GM18868 (cell line): ENCODE data around the gene ABHD6.

Experiments
- ATAC-seq: cut with Tn5 transposase; IDR thresholded peaks from one replicate; pipeline ENCODE4 v1.9.1; 2021; ENCODE audit warnings: mild to moderate bottlenecking, moderate library complexity; ENCODE audit not compliant: unreplicated experiment

Gene ABHD6

GRCh38 chr3:58307639-58308215, 70.1 kb downstream of the ABHD6 start:
- no peak for ATAC-seq

DNA sequence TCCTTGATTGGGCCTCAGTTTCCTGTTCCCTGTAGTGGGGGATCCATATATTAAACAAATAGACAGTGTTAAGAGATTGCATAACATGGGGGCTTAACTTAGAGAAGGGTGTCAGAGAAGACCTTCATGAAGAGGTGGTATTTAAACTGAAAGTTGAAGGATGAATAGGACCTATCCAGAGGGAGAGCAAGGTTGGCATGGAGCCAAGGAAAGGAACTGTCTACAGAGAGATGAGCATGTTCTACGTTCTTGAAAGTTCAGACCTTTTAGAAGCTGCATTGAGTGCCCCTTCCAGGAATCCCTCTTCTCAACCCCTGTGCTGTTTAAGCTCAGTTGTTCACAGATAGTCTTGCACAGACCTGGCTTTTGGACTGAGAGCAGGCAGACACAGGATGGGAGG, 71.1 kb downstream of the ABHD6 start:
- ATAC-seq, result no peak

GRCh38 chr3:58317811-58318210, 80.2 kb downstream of the ABHD6 start:
- ATAC-seq, result no peak

GRCh38 chr3:58321791-58322190, 84.2 kb downstream of the ABHD6 start:
- no peak for ATAC-seq

GRCh38 chr3:58322793-58323192, 85.2 kb downstream of the ABHD6 start:
- ATAC-seq, result no peak

- no peak for ATAC-seq
Measured at GRCh38 chr3:58323529-58324390, 86.2 kb downstream of the ABHD6 start.

- no peak for ATAC-seq
Measured at GRCh38 chr3:58324391-58325390, 87.1 kb downstream of the ABHD6 start.

- ATAC-seq, result no peak
Measured at GRCh38 chr3:58325525-58325992, 88.0 kb downstream of the ABHD6 start.

DNA sequence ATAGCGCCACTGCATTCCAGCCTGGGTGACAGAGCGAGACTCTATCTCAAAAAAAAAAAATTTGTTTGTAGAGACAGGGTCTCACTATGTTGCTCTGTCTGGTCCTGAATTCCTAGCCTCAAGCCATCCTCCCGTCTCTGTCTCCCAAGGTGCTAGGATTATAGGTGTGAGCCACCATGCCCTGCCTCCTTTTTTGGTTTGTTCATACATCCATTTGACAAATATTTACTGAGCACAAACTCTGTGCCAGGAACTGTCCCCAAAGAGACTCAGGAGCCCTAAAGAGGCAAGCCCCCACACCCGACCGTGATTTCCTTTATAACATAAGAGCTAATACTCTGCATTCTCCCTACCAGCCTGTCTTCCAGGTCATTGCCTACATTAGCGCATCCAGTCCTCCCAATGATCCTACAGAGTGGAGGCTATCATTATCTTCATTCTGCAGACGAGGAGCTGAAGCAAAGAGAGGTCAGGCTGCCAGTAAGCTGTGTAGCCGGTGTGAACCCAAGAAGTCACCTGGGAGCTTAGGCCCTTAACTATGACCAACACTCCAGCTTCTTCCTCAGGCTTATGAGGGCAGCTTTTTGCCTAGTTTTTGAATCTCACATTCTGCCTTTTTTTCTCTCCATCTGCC, 88.8 kb downstream of the ABHD6 start:
- ATAC-seq, result no peak

- ATAC-seq, result no peak
Measured at GRCh38 chr3:58329150-58329921, 91.7 kb downstream of the ABHD6 start.

- no peak for ATAC-seq
Measured at GRCh38 chr3:58329922-58330413, 92.4 kb downstream of the ABHD6 start.

- ATAC-seq, result no peak
Measured at GRCh38 chr3:58331593-58332152, 94.1 kb downstream of the ABHD6 start.

DNA sequence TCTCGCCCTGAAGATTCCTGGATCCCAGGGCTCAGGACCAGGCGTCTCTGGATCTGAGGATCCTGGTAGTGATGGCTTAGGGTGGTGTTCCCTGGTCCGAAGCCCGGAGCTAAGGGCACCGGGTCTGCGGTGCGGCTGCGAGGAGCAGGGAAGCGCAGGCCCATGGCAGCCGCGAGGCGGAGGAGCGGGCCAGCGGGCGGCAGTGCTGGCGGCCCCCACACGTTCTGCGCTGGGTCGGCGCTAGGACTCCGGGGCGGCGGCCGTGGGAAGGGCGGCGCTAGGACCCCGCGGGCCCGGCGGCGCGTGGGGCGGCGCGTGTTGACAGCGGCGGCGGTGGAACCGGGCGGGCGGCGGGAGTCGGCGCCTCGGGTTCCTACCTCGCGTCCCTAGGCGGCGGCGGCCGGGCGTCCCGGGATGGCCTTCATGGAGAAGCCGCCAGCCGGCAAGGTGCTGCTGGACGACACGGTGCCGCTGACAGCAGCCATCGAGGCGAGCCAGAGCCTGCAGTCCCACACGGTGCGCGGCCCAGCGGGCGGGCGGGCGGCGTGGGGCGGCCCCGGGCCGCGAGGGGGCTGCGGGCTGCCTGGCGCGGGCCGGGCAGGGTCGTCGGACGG, 95.1 kb downstream of the ABHD6 start, which contains the start of gene PXK:
TSS of gene PXK (plus strand) at position 318 of the 614 bp plus-strand sequence. CDS start at position 415, 97 bp downstream.
- ATAC-seq, result peak; percentile 91

- ATAC-seq, result peak; percentile 39
Measured at GRCh38 chr3:58333206-58334012, 95.8 kb downstream of the ABHD6 start.

- ATAC-seq, result no peak
Measured at GRCh38 chr3:58334013-58334321, 96.4 kb downstream of the ABHD6 start.

GRCh38 chr3:58334506-58334884, 96.9 kb downstream of the ABHD6 start:
- no peak for ATAC-seq

GRCh38 chr3:58335652-58335947, 98.0 kb downstream of the ABHD6 start:
- ATAC-seq, result no peak

- no peak for ATAC-seq
Measured at GRCh38 chr3:58336135-58336882, 98.7 kb downstream of the ABHD6 start.
